Transverse colon (tissue), 4 donors: ENCODE results near the gene SKAP2.

Source experiments
- CTCF ChIP-seq, 5 experiments: fragments of 200-600 bp in 3 of 5; fragments of 450-650 bp in 2 of 5; sonication (generic) in 3 of 5; IDR thresholded peaks; 1 replicate in 2 of 5; 2 replicates in 3 of 5; pipeline ENCODE4 v1.5.1; 2016 to 2017; ENCODE audit warnings: antibody characterized with exemption in 5 of 5, inconsistent platforms in 3 of 5, mild to moderate bottlenecking in 2 of 5, moderate library complexity in 1 of 5
- EP300 ChIP-seq: sonication (generic); formaldehyde crosslinking; IDR thresholded peaks from one replicate; pipeline ENCODE4 v1.6.1; 2017; ENCODE audit warnings: antibody characterized with exemption, low read depth
- POLR2A ChIP-seq: fragments of 450-650 bp; IDR thresholded peaks from one replicate; pipeline ENCODE4 v1.6.1; 2016; ENCODE audit warnings: antibody characterized with exemption, mild to moderate bottlenecking, moderate library complexity
- POLR2AphosphoS5 ChIP-seq, 3 donors: sonication (generic); formaldehyde crosslinking; IDR thresholded peaks; one replicate each; pipeline ENCODE4 v1.6.1; 2016; ENCODE audit warnings: antibody characterized with exemption in 3 of 3

DNA sequence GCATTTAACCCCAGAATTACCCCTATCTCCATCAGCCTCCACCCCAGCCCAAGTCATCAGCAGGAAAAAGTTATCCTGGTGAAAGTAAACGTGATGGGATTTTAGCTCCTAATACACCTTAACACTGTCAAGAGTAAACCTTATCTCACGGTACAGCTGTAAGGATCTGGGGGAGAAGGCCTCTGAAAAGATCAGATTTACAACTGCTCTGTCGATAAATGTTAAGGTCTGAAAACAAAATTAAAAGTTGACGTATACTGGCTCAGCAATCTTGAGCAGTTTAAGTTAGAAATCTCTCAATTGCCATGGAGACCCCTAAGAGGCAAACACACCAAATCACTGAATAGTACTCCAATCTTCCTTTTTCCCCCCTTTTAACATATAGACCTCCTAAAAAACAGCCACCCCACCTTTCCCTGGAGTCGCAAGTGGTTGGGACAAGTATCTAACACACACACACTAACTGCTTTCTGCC, 6.1 kb downstream of the SKAP2 start:
- TF ChIP-seq POLR2A (no peak), CTCF (IDR thresholded peaks at IDR 0.05) (no peak), EP300 (no peak), POLR2AphosphoS5 (IDR thresholded peaks at IDR 0.05) (no peak)
